ENCODE data around the gene ZFHX3.

- TF ChIP-seq CTCF (IDR thresholded peaks at IDR 0.05; ENCODE audit: low read depth, low read length), result no peak
- no peak for TF ChIP-seq EZH2phosphoT487 (IDR thresholded peaks at IDR 0.05; ENCODE audit: low read depth)
Measured at GRCh38 chr16:73043828-73044467, 4.0 kb downstream of the ZFHX3 start.
